ENCODE results near the gene PSPN. TPM values are rescaled to one million over a fixed set of nuclear protein-coding genes. Genes with fewer than 3 reads are reported as not detected.

The PSPN gene, protein sequence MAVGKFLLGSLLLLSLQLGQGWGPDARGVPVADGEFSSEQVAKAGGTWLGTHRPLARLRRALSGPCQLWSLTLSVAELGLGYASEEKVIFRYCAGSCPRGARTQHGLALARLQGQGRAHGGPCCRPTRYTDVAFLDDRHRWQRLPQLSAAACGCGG
- total RNA-seq (2021), result 1.9 to 3.5 TPM (median 2.9 TPM) in 3 replicates
- Bru-seq, nascent RNA, result percentile 50 among the genes with signal in this experiment
- long read RNA-seq, experiment 1, partial matches to known transcripts, result 0 of 1 reads
- long read RNA-seq, experiment 1, other reads (novel, unspliced or antisense), result 0 of 1 reads
- long read RNA-seq, experiment 2, transcript PSPN-202 (1 exons, 3,911 nt), result major isoform, 7 of 7 reads
- long read RNA-seq, experiment 2, partial matches to known transcripts, result 0 of 7 reads
- long read RNA-seq, experiment 2, other reads (novel, unspliced or antisense), result 0 of 7 reads
- long read RNA-seq, experiment 3, result 0 reads

GRCh38 chr19:6375411-6376010 is at the start of gene PSPN:
Gene PSPN (minus strand): TSS chr19:6375933. CDS start chr19:6375849, 84 bp downstream.
- Mint-ChIP-seq H3K27me3 (ENCODE audit: low read depth) (no peaks in the 10 kb centered on the region), H3K36me3 (peaks cover 16% of the 10 kb centered on the region), H3K27ac (peak within 1 kb of the TSS; percentile 41), H3K4me3 (0 out of 2 replicates have a peak within 1 kb of the TSS, but pooled peaks have one; percentile 35), H3K4me1 (peaks cover 17% of the 10 kb centered on the region), H3K9me3 (peaks cover 5% of the 10 kb centered on the region; the same call in 1 of the 2 replicates)
- ATAC-seq (no peak), DNase-seq (ENCODE audit: low spot score) (no peak)
- ChIA-PET CTCF (no interaction called here), POLR2A (no interaction called here)
- TF ChIP-seq, protein P1, sequence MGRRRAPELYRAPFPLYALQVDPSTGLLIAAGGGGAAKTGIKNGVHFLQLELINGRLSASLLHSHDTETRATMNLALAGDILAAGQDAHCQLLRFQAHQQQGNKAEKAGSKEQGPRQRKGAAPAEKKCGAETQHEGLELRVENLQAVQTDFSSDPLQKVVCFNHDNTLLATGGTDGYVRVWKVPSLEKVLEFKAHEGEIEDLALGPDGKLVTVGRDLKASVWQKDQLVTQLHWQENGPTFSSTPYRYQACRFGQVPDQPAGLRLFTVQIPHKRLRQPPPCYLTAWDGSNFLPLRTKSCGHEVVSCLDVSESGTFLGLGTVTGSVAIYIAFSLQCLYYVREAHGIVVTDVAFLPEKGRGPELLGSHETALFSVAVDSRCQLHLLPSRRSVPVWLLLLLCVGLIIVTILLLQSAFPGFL (CRISPR knock-in tag; IDR thresholded peaks at IDR 0.05; ENCODE audit: borderline replicate concordance), result no peak
- TF ChIP-seq, protein P2, sequence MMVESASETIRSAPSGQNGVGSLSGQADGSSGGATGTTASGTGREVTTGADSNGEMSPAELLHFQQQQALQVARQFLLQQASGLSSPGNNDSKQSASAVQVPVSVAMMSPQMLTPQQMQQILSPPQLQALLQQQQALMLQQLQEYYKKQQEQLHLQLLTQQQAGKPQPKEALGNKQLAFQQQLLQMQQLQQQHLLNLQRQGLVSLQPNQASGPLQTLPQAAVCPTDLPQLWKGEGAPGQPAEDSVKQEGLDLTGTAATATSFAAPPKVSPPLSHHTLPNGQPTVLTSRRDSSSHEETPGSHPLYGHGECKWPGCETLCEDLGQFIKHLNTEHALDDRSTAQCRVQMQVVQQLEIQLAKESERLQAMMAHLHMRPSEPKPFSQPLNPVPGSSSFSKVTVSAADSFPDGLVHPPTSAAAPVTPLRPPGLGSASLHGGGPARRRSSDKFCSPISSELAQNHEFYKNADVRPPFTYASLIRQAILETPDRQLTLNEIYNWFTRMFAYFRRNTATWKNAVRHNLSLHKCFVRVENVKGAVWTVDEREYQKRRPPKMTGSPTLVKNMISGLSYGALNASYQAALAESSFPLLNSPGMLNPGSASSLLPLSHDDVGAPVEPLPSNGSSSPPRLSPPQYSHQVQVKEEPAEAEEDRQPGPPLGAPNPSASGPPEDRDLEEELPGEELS (CRISPR knock-in tag; IDR thresholded peaks at IDR 0.05), result peak; percentile 35; the same call in 1 of the 2 replicates

- Mint-ChIP-seq H3K9me3 (peaks cover 6% of the 10 kb centered on the region), H3K36me3 (peaks cover 28% of the 10 kb centered on the region), H3K27me3 (ENCODE audit: low read depth) (peaks cover 32% of the 10 kb centered on the region), H3K4me1 (peaks cover 14% of the 10 kb centered on the region), H3K27ac (peak overlapping the region; percentile 34; the same call in 1 of the 2 replicates), H3K4me3 (peak overlapping the region; percentile 52)
- DNase-seq (ENCODE audit: low spot score) (peak; percentile 99), ATAC-seq (peak; percentile 88)
- CTCF ChIA-PET, result interaction anchor here (0.6 to 2.5 kb wide), 11 partner anchors 8 to 439 kb away, joined by 3 to 11 read pairs (median 4); partner anchors contain the start of genes ALKBH7, DENND1C and SLC25A23
- POLR2A ChIA-PET, result interaction anchor here (0.8 to 1.4 kb wide), 5 partner anchors 13 to 341 kb away, joined by 4 to 10 read pairs (median 4); partner anchors contain the start of genes ALKBH7 and GTF2F1
- no peak for TF ChIP-seq PRRX2 (CRISPR knock-in tag; IDR thresholded peaks at IDR 0.05)
- TF ChIP-seq ELF4 (CRISPR knock-in tag; IDR thresholded peaks at IDR 0.05; ENCODE audit: low read depth), result peak; percentile 86; the same call in 1 of the 2 replicates
- TF ChIP-seq ARID4B (CRISPR knock-in tag; IDR thresholded peaks at IDR 0.05; ENCODE audit: borderline replicate concordance), result peak; percentile 97
- TF ChIP-seq FOXP1 (CRISPR knock-in tag; IDR thresholded peaks at IDR 0.05; ENCODE audit: borderline replicate concordance), result peak; percentile 98
- no peak for TF ChIP-seq NFATC4 (CRISPR knock-in tag; IDR thresholded peaks at IDR 0.05)
- no peak for TF ChIP-seq TP53 (CRISPR knock-in tag; IDR thresholded peaks at IDR 0.05)
- peak; percentile 93 for TF ChIP-seq ETV6 (CRISPR knock-in tag; IDR thresholded peaks at IDR 0.05)
- no peak for TF ChIP-seq HMGA2 (CRISPR knock-in tag; IDR thresholded peaks at IDR 0.05)
- TF ChIP-seq CTCF (IDR thresholded peaks at IDR 0.05), result no peak
- TF ChIP-seq RORB (CRISPR knock-in tag; IDR thresholded peaks at IDR 0.05), result no peak
- peak; percentile 96; the same call in 1 of the 2 replicates for TF ChIP-seq ZNF219 (CRISPR knock-in tag; IDR thresholded peaks at IDR 0.05; ENCODE audit: borderline replicate concordance)
- TF ChIP-seq CBFB (CRISPR knock-in tag; IDR thresholded peaks at IDR 0.05; ENCODE audit: low read depth), result no peak
- peak; percentile 95 for TF ChIP-seq IRF1 (CRISPR knock-in tag; IDR thresholded peaks at IDR 0.05)
- TF ChIP-seq TEAD4 (CRISPR knock-in tag; IDR thresholded peaks at IDR 0.05), result peak; percentile 88
- peak; percentile 94 for TF ChIP-seq RELA (CRISPR knock-in tag; IDR thresholded peaks at IDR 0.05; ENCODE audit: borderline replicate concordance)
- TF ChIP-seq, protein P3, sequence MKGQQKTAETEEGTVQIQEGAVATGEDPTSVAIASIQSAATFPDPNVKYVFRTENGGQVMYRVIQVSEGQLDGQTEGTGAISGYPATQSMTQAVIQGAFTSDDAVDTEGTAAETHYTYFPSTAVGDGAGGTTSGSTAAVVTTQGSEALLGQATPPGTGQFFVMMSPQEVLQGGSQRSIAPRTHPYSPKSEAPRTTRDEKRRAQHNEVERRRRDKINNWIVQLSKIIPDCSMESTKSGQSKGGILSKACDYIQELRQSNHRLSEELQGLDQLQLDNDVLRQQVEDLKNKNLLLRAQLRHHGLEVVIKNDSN (CRISPR knock-in tag; IDR thresholded peaks at IDR 0.05), result peak; percentile 92
Measured at GRCh38 chr19:6424939-6425731, 49.4 kb upstream of the PSPN start.
